Endometrial microvascular endothelial cells (primary cell): ENCODE data around the gene ROPN1. TPM values are rescaled to one million over a fixed set of nuclear protein-coding genes. Genes with fewer than 3 reads are reported as not detected.

Experiments
- total RNA-seq: library from RNA; depleted of rRNA; stranded (reverse); fragments of >200 nt; gene quantifications from one replicate; pipeline ENCODE4 v1.2.3, GENCODE V29; 2015; ENCODE audit errors: inconsistent ontology term

ROPN1 gene
- total RNA-seq, 1 donor from 2014 or later, result not detected

Other genes starting within 250 kb of the ROPN1 start
- gene MYLK, start 107.8 kb downstream of the ROPN1 start, total RNA-seq, result 18.0 TPM
- 24.2 TPM for gene CCDC14, start 30.9 kb downstream of the ROPN1 start, total RNA-seq
- 14.4 TPM for gene KALRN, start 41.2 kb upstream of the ROPN1 start, total RNA-seq